Measurements from ENCODE around the gene AGBL3.

GRCh38 chr7:135168489-135169140 lies 182.3 kb downstream of the AGBL3 start:
- TF ChIP-seq CTCF (IDR thresholded peaks at IDR 0.05) (no peak), POLR2A (IDR thresholded peaks at IDR 0.05) (no peak)
